Endothelial cell of umbilical vein (primary cell): Measurements from ENCODE around the gene CEP162. TPM values are rescaled to one million over a fixed set of nuclear protein-coding genes. Genes with fewer than 3 reads are reported as not detected.

ENCODE experiments used
- BruUV-seq: library from RNA; stranded (reverse); fragments of 400-500 nt; replicated peaks from 2 replicates; lab custom pipeline; 2021; lab: Mats Ljungman, UMichigan
- CTCF ChIA-PET: fragments of 300-600, 350-600 bp; sonication (Branson Sonifier 250); formaldehyde crosslinking; loops from one replicate; lab custom pipeline; 2021; ENCODE audit warnings: antibody characterized with exemption, inconsistent platforms; lab: Charles Lee
- POLR2A ChIA-PET: fragments of 300-600, 350-600 bp; sonication (Branson Sonifier 250); formaldehyde crosslinking; loops from one replicate; lab custom pipeline; 2021; ENCODE audit warnings: antibody characterized with exemption, inconsistent platforms; lab: Charles Lee
- DNase-seq: peaks from one replicate; pipeline ENCODE4 v3.0.0-alpha.2; 2011; ENCODE audit warnings: low read depth, low spot score
- FAIRE-seq: peaks from 2 replicates; lab custom pipeline; 2011; peaks lifted over from hg19 to GRCh38; lab: Jason Lieb, UNC
- H2AFZ ChIP-seq: 2 replicates; pipeline ENCODE4 v1.6.0; 2012; ENCODE audit warnings: low read depth, low read length, control low read depth, inconsistent platforms
- H3K27ac ChIP-seq: 2 replicates; pipeline ENCODE4 v1.5.1; 2011; ENCODE audit warnings: low read depth, mild to moderate bottlenecking, control low read depth, low read length, moderate library complexity; ENCODE audit not compliant: insufficient read depth
- H3K27me3 ChIP-seq, 2 experiments: 2 replicates each; pipeline versions ENCODE4 v1.6.0 to v1.6.1; 2011; ENCODE audit warnings: low read length in 2 of 2, mixed read lengths in 1 of 2; ENCODE audit not compliant: control insufficient read depth in 2 of 2, insufficient read depth in 2 of 2
- H3K36me3 ChIP-seq, 2 experiments: 2 replicates in 1 of 2; 3 replicates in 1 of 2; pipeline ENCODE4 v1.5.1; 2011; ENCODE audit warnings: low read length in 2 of 2, mild to moderate bottlenecking in 1 of 2, moderate library complexity in 1 of 2; ENCODE audit not compliant: control insufficient read depth in 2 of 2, insufficient read depth in 2 of 2; ENCODE audit errors: extremely low read depth in 1 of 2
- H3K4me1 ChIP-seq: 3 replicates; pipeline ENCODE4 v1.5.1; 2011; ENCODE audit warnings: mild to moderate bottlenecking, low read length; ENCODE audit not compliant: control insufficient read depth, insufficient read depth; ENCODE audit errors: extremely low read depth
- H3K4me2 ChIP-seq: 2 replicates; pipeline ENCODE4 v1.6.1; 2011; ENCODE audit warnings: low read length, control low read depth, mixed read lengths; ENCODE audit not compliant: insufficient read depth
- H3K4me3 ChIP-seq, 3 experiments: fragments of 200-600 bp in 1 of 3; sonication (generic), shearing (Covaris generic) in 1 of 3; replicated peaks in 1 of 3; 2 replicates each; pipeline ENCODE4 v1.5.1; 2011 to 2016; ENCODE audit warnings: control low read depth in 3 of 3, low read length in 3 of 3, mild to moderate bottlenecking in 2 of 3, inconsistent platforms in 1 of 3, low read depth in 1 of 3, moderate library complexity in 1 of 3; ENCODE audit not compliant: insufficient read depth in 1 of 3
- H3K79me2 ChIP-seq: 2 replicates; pipeline ENCODE4 v1.6.0; 2012; ENCODE audit warnings: low read length, inconsistent platforms; ENCODE audit not compliant: control insufficient read depth, insufficient read depth
- H3K9ac ChIP-seq: replicated peaks from 2 replicates; pipeline ENCODE3; 2011; ENCODE audit warnings: low read length, control low read depth; ENCODE audit not compliant: insufficient read depth; ENCODE audit errors: extremely low read depth
- H3K9me1 ChIP-seq: replicated peaks from 3 replicates; pipeline ENCODE4 v1.6.0; 2011; ENCODE audit warnings: mild to moderate bottlenecking, low read length; ENCODE audit not compliant: control insufficient read depth, insufficient read depth; ENCODE audit errors: extremely low read depth
- H3K9me3 ChIP-seq: replicated peaks from 2 replicates; pipeline ENCODE4 v1.5.1; 2012; ENCODE audit warnings: low read length, inconsistent platforms; ENCODE audit not compliant: control insufficient read depth, insufficient read depth
- H4K20me1 ChIP-seq: replicated peaks from 2 replicates; pipeline ENCODE3; 2011; ENCODE audit warnings: mild to moderate bottlenecking, low read length; ENCODE audit not compliant: control insufficient read depth, insufficient read depth; ENCODE audit errors: extremely low read depth
- CTCF ChIP-seq, 2 donors: IDR thresholded peaks; 1 replicate in 1 of 2; 2 replicates in 1 of 2; pipeline ENCODE4 v1.5.1; 2011; ENCODE audit warnings: low read length in 2 of 2, mild to moderate bottlenecking in 2 of 2, moderate library complexity in 2 of 2, control low read depth in 1 of 2, inconsistent platforms in 1 of 2, low read depth in 1 of 2; ENCODE audit not compliant: insufficient read depth in 1 of 2; ENCODE audit errors: extremely low read depth in 1 of 2
- EZH2 ChIP-seq: IDR thresholded peaks from 2 replicates; pipeline ENCODE4 v1.6.1; 2012; ENCODE audit warnings: borderline replicate concordance, low read depth, mild to moderate bottlenecking, moderate library complexity, low read length, inconsistent platforms; ENCODE audit not compliant: severe bottlenecking
- FOS ChIP-seq: IDR thresholded peaks from 2 replicates; pipeline ENCODE4 v1.6.1; 2011; ENCODE audit warnings: mild to moderate bottlenecking, low read length, moderate library complexity, borderline replicate concordance; ENCODE audit not compliant: insufficient read depth
- GATA2 ChIP-seq: IDR thresholded peaks from 2 replicates; pipeline ENCODE4 v1.7.0; 2011; ENCODE audit warnings: low read depth, mild to moderate bottlenecking, moderate library complexity, mixed read lengths, low read length; ENCODE audit not compliant: insufficient read length, insufficient read depth
- JUN ChIP-seq: IDR thresholded peaks from 2 replicates; pipeline ENCODE4 v1.6.1; 2011; ENCODE audit warnings: borderline replicate concordance, low read depth; ENCODE audit not compliant: insufficient read length, insufficient read depth
- MAX ChIP-seq: IDR thresholded peaks from 2 replicates; pipeline ENCODE4 v1.6.1; 2011; ENCODE audit not compliant: insufficient read depth, insufficient read length
- MYC ChIP-seq: IDR thresholded peaks from one replicate; pipeline ENCODE4 v1.6.1; 2011; ENCODE audit warnings: mild to moderate bottlenecking, low read depth, low read length
- POLR2A ChIP-seq: IDR thresholded peaks from 2 replicates; pipeline ENCODE4 v1.6.1; 2012; ENCODE audit warnings: low read depth, mild to moderate bottlenecking, control low read depth, low read length
- POLR2AphosphoS5 ChIP-seq: IDR thresholded peaks from 2 replicates; pipeline ENCODE4 v1.6.1; 2012; ENCODE audit warnings: low read depth, mild to moderate bottlenecking, control low read depth, low read length, moderate library complexity; ENCODE audit not compliant: insufficient read depth
- dilution Hi-C: fragments of 300-500 bp; cut with MboI; formaldehyde crosslinking; loops from one replicate; pipeline ENCODE4 v1.15.0; 2019; ENCODE audit warnings: low sequenced_read_pairs; ENCODE audit not compliant: extremely low pct_ligation_motif_present
- intact Hi-C: fragments of 100-400 bp; cut with micrococcal nuclease; formaldehyde crosslinking; loops from one replicate; pipeline ENCODE4 v1.10.0; 2022
- polyA plus RNA-seq, 4 experiments: library from polyadenylated mRNA; depleted of rRNA in 3 of 4; stranded (reverse) in 3 of 4; unstranded in 1 of 4; fragments of >200 nt; gene quantifications; 2 replicates each; pipeline versions ENCODE4 v1.2.1 to v1.2.3, GENCODE V29; 2011 to 2012; ENCODE audit warnings: missing spikeins in 1 of 4
- total RNA-seq: library from RNA; stranded (reverse); gene quantifications from 2 replicates; pipeline ENCODE4 v1.2.3, GENCODE V29; 2021

CEP162 gene
- total and polyA plus RNA-seq, 2 donors (not counting 3 experiments of a cell fraction or from before 2014, with no cell fraction given), result 0.79 to 10.8 TPM

- Histone ChIP-seq H3K9me1 (no peaks in the 10 kb centered on the region), H3K79me2 (no peaks in the 10 kb centered on the region), H3K27me3 (no peaks in the 10 kb centered on the region), H3K4me1 (peaks cover 7% of the 10 kb centered on the region), H4K20me1 (no peaks in the 10 kb centered on the region), H3K4me3 (no peak overlapping the region), H3K9ac (no peak overlapping the region), H3K9me3 (no peaks in the 10 kb centered on the region), H3K4me2 (no peak overlapping the region), H3K36me3 (no peaks in the 10 kb centered on the region), H3K27ac (no peak overlapping the region), H2AFZ (no peak overlapping the region)
- DNase-seq (no peak), FAIRE-seq (no peak)
- TF ChIP-seq POLR2AphosphoS5 (no peak), EZH2 (no peak), JUN (no peak), GATA2 (no peak), MAX (no peak), FOS (no peak), CTCF (IDR thresholded peaks at IDR 0.05; ENCODE audit: extremely low read depth in 1 of 2, insufficient read depth in 1 of 2, low read depth in 1 of 2, low read length in 2 of 2) (no peak), MYC (no peak), POLR2A (no peak)
- intact Hi-C loops, result no loop called here
- CTCF ChIA-PET, result interaction anchor here (1.3 to 4.9 kb wide), 3 partner anchors 339 to 607 kb away, joined by 5 to 45 read pairs (median 13); partner anchors contain the start of gene CYB5R4
- dilution Hi-C loops, result no loop called here
- POLR2A ChIA-PET, result no interaction called here
- no TSS peak for BruUV-seq
Measured at GRCh38 chr6:84222426-84222825, 5.0 kb downstream of the CEP162 start.
